SU-DHL-6 (cell line): ENCODE measurements around the gene PHRF1.

Source experiments
- EZH2phosphoT487 ChIP-seq: fragments of 200-600 bp; sonication (generic), shearing (Covaris generic); conservative IDR thresholded peaks from 2 replicates; pipeline ENCODE4 v1.6.1; 2018; ENCODE audit warnings: mild to moderate bottlenecking, antibody characterized with exemption, low read length, moderate library complexity, mixed read lengths
- TF ChIP-seq, protein P1 (sequence below): fragments of 200-600 bp; sonication (generic); IDR thresholded peaks from one replicate; pipeline ENCODE4 v1.5.1; 2017; ENCODE audit warnings: antibody characterized with exemption, mild to moderate bottlenecking, low read length, moderate library complexity; ENCODE audit not compliant: insufficient read depth, poor library complexity, severe bottlenecking

DNA sequence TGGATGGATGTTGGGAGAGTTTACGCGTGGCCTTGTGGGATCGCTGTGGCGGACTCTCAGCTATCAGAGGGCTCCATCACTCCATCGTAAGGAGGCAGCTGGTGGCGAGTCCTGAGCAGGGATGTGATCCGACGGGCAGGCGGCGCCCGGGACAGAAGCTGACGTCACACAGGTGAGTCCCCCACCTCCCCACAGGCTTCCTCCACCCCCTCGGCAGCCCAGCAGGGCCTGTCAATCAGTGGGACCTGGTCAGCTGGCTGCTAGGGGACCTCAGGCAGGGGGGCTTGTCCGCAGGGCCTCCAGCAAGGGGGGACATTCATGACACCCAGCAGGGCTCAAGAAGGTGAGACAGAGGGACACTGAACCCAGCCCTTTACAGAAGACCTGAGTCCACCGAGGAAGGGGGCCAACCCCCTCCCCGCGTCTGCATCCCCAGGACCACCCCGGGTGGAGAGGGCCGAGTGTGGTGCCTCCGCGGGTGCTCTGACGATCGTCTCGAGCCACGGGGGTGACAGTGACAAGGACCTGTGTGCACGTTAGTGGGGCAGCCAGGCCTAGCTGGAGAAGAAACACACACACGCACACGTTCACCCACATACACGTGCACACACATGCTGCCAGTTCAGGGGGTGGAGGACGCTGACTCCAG lies 48.0 kb upstream of the PHRF1 start:
- TF ChIP-seq, protein P1, sequence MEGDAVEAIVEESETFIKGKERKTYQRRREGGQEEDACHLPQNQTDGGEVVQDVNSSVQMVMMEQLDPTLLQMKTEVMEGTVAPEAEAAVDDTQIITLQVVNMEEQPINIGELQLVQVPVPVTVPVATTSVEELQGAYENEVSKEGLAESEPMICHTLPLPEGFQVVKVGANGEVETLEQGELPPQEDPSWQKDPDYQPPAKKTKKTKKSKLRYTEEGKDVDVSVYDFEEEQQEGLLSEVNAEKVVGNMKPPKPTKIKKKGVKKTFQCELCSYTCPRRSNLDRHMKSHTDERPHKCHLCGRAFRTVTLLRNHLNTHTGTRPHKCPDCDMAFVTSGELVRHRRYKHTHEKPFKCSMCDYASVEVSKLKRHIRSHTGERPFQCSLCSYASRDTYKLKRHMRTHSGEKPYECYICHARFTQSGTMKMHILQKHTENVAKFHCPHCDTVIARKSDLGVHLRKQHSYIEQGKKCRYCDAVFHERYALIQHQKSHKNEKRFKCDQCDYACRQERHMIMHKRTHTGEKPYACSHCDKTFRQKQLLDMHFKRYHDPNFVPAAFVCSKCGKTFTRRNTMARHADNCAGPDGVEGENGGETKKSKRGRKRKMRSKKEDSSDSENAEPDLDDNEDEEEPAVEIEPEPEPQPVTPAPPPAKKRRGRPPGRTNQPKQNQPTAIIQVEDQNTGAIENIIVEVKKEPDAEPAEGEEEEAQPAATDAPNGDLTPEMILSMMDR = no peak
- TF ChIP-seq EZH2phosphoT487 = no peak
